ENCODE data around the gene ARHGAP26.
A peak's percentile ranks its signal among the peaks of the same experiment; 100 is the strongest.

ARHGAP26 gene

DNA sequence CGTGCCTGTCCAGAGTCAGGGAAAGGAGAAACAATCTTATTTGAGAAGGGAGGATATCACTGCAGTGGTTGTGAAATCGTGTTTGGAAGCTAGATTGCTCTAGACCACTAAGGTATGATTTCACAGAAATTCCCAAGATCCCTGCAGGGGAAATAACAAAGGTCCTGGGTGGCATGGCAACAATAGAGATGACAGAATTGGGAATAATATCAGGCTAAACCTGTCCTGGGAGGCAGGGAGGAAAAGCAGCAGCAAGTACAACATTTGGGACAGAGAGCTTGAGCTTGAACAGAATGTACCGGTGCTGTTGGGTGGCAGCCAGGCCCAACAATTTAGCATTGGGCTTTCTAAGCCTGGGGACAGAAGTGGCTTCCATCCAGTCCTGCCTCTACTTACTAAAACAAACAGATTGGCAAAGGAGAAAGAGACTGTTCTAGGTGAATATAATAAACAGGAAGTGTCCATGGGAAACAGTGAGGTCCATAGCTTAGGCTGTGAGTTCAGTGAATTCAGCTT is 17.0 kb upstream of the ARHGAP26 start:
- DNase-seq = no peak

- no peak for DNase-seq
Observed at GRCh38 chr5:142754031-142754430, 16.1 kb upstream of the ARHGAP26 start.

DNA sequence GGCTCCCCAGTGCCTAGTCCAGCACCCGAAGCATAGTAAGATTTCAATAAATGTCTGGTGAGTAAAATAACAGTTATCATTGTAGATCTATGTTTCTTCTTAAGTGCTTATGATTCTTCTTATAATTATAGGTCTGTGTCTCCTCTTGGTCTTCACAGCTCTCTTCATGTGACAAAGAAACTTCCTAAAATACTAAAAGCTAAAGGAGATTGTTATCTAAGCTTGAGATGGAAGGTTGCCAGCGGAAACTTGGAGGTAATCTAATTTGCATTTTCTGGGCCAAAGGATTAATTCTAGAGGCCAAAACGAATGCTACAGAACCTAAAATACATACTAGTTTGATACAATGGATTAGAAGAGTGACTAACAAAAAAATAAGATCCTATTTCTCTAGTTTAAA is 13.6 kb upstream of the ARHGAP26 start:
- DNase-seq = no peak

- DNase-seq = no peak
Observed at GRCh38 chr5:142757564-142757963, 12.6 kb upstream of the ARHGAP26 start.

DNA sequence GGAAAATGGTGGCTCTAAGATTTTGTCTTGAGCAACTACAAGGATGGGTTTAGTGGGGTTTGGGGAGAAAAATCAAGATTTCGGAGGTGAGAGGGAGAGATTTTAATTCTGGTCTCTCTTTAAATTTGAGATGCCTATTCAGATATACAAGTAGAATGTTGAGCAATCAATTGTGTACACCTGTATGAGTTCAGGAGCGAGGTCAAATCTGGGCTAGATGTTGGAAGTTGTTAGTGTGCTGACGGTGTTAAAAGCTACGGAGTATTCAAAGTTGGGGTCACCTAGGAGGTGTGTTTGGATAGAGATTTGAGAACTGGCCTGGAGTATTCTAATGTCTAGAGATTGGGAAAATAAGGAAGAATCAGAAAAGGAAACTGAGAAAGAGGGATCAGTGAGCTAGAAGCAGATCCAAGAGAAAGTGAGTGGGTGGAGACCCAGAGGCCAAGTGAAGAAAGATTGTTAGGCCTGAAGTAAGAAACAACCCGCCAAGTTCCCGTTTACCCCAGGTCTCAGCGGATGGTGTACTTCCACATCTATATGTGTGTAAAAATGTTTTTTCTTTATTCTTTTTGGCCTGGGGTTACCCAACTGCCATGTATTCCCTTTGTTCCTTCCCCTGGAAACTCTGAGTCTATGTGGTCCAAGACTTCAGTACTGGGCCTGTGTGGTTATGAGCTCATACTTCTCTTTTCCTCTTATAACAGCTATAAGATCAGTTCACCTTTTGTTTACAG is 11.9 kb upstream of the ARHGAP26 start:
- no peak for DNase-seq

DNA sequence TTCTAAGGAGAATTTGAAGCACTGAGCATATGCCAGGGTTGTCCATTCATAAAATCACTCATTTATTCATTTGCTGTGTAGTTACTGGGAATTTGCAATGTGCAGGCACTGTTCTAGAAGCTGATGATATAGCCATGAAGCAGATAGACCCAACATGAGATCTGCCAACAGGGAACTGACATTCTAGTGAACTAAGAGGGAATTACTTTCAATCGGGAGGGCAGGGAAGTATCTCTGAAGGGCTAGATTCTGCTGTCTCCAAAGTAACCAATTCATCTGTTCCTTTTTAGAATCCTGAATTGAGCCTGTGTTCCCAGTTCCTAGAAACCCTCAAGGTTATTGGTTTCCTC is 11.4 kb upstream of the ARHGAP26 start:
- DNase-seq = no peak

GRCh38 chr5:142763701-142764100 is 6.5 kb upstream of the ARHGAP26 start:
- DNase-seq = no peak

- no peak for DNase-seq
Observed at GRCh38 chr5:142767178-142767577, 3.0 kb upstream of the ARHGAP26 start.

DNA sequence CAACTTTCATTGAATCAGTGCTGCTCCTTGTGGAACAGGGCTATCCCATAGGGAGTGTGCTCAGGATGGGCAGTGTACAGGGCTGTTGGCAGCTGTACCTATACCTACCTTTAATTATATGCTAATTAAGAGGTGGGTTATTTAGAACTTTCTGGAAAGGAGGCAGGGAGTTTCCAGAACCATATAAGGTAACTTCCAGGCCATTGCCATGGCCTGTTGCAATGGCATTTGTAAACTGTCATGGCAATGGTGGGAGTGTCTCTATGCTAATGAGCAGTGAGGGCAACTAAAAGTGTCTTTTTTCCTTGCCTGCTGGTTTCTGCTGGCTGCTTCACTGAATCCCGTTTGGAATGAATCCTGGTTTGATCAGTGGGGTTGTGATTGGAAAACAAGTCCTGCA is 2.3 kb upstream of the ARHGAP26 start:
- no peak for DNase-seq

GRCh38 chr5:142769251-142769792 is 855 bp upstream of the ARHGAP26 start:
- DNase-seq = no peak

- DNase-seq = peak; percentile 68
Observed at GRCh38 chr5:142770650-142771609, 753 bp downstream of the ARHGAP26 start.

- DNase-seq = no peak
Observed at GRCh38 chr5:142771666-142772065, 1.5 kb downstream of the ARHGAP26 start.

- DNase-seq = no peak
Observed at GRCh38 chr5:142772446-142773293, 2.5 kb downstream of the ARHGAP26 start.

GRCh38 chr5:142777099-142777498 is 6.9 kb downstream of the ARHGAP26 start:
- DNase-seq = no peak

DNA sequence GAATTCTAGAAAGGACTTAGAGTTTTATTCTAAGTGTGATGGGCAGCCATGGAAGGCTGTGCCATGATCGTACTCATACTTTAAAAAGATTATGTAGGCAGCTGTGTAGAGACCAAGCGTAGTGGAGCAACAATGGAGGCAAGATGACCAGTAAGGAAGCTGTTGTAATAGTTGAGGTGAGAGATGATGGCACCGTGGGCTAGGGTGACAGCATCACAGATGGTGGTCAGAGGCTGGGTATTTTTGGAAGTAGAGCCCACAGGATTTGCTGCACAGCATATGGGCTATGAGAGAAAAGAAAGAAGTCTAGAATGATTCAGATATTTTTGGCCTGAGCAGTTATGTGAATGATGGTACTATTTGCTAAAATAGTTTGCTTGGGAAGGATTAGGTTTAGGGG is 7.7 kb downstream of the ARHGAP26 start:
- no peak for DNase-seq

DNA sequence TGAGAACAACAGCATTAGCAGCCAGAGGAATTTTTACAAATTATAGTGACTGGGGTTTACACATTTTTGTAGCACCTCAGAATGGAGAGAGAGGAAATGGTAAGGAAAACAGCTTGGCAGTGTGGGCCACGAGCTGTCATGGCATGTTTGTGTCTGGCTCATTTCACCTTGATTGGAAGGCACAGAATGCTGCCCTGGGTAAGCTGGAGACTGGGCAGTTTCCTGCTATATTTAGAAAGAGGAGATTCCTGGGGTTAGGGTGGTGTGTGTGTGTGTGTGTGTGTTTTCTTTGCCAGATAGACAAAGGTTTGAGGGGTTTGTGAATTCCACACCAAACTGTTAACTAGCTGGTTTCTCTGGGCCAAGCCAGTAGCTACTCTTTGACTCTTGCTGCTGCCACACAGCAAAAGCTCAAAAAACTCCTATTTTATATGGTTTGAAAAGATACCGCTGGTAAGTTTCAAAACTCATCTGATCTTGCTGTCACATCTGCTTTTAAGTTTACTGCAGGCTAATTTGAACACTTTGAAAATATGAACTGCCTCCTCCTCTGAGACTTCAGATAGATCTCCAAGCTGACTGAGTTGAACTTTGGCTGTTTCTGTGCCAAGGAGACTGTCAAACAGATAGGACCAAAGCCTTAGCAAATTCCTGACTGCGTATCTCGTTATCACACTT is 9.1 kb downstream of the ARHGAP26 start:
- no peak for DNase-seq

GRCh38 chr5:142780871-142781270 is 10.7 kb downstream of the ARHGAP26 start:
- no peak for DNase-seq

DNA sequence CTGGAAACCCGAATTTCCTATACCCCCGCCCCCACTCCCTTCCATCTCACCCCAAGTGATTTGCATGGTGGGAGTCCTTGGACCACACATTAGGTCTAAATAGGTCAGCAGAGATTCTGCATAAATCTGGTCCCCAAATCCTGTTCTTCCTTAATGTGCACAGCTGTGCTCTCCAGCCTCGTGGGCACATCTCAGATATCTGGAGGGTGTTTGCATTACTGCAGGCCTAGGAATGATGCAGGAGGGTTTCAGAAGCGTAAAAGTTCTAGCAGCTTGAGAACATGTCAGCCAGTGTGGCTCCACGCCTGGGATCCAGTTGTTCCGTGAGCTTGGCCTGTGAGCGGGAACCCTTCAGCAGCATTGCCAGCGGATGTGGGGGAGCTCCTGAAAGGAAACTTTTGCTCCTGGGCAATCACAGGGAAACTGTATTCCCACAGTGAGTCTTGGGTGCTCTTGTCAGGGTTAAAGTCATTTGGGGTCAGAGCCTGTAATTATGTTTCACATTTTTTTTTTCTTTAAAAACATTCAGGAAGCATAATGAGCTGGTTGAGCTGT is 12.9 kb downstream of the ARHGAP26 start:
- DNase-seq = no peak

GRCh38 chr5:142783601-142784341 is 13.6 kb downstream of the ARHGAP26 start:
- peak; percentile 44 for DNase-seq

- DNase-seq = no peak
Observed at GRCh38 chr5:142784401-142784955, 14.3 kb downstream of the ARHGAP26 start.

DNA sequence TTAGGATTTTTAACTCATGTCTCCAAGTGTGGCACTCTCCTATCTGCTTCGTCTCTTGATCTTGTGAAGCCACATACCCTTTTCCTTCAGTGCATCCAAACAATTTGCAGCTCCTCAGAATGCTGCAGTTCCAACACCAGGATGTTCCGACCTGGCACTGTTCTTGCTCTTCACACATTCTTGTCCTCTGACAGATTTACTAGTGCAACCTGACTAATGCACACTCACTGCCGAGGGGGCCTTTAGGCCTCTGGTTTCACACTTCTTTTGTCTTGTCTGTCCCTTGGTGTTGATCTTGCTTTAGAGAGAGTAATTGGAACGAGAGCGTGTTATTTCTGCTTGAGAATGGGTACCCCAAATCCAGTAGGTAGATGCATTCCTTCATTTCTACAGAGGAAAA is 15.0 kb downstream of the ARHGAP26 start:
- no peak for DNase-seq
